Loucy (cell line): ENCODE results near the gene HBQ1.

Experiments used
- EZH2phosphoT487 ChIP-seq: fragments of 200-600 bp; IDR thresholded peaks from 2 replicates; pipeline ENCODE4 v1.6.1; 2018; ENCODE audit warnings: antibody characterized with exemption, mild to moderate bottlenecking, moderate library complexity, borderline replicate concordance
- TF ChIP-seq, protein P1 (sequence below): fragments of 200-600 bp; sonication (generic); conservative IDR thresholded peaks from 2 replicates; pipeline ENCODE4 v1.5.1; 2014; ENCODE audit warnings: mild to moderate bottlenecking, antibody characterized with exemption, low read length

DNA sequence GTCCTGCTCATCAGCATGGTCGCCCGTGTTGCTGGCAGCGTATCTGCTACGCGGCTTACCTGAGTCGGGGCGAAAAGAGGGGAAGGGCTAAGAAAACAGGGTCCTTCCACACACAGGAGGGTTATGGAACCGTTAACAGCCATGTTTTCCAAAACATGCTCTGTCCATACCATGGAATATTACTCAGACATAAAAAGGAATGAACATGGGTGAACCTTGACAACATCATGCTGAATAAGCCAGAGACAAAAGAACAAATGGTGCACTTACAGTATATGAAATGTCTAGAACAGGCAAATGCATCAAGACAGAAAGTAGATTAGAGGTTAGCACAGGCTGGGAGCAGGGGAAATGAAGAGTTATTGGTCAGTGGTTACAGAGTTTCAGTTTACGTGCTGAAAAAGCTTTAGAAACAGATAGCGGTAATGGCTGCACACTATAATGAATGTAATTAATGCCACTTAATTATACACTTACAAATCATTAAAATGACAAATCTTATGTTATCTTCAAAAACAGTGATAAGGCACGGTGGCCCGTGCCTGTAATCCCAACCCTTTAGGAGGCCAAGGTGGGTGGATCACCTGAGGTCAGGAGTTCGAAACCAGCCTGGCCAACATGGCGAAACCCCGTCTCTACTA, 49.6 kb upstream of the HBQ1 start:
- TF ChIP-seq, protein P1, sequence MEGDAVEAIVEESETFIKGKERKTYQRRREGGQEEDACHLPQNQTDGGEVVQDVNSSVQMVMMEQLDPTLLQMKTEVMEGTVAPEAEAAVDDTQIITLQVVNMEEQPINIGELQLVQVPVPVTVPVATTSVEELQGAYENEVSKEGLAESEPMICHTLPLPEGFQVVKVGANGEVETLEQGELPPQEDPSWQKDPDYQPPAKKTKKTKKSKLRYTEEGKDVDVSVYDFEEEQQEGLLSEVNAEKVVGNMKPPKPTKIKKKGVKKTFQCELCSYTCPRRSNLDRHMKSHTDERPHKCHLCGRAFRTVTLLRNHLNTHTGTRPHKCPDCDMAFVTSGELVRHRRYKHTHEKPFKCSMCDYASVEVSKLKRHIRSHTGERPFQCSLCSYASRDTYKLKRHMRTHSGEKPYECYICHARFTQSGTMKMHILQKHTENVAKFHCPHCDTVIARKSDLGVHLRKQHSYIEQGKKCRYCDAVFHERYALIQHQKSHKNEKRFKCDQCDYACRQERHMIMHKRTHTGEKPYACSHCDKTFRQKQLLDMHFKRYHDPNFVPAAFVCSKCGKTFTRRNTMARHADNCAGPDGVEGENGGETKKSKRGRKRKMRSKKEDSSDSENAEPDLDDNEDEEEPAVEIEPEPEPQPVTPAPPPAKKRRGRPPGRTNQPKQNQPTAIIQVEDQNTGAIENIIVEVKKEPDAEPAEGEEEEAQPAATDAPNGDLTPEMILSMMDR, result no peak
- TF ChIP-seq EZH2phosphoT487, result no peak
